SW480 (cell line): ENCODE data around the gene MUC7.
A peak's percentile ranks its signal among the peaks of the same experiment; 100 is the strongest.
"Not testable (repeated sequence)": the region's sequence is repeated elsewhere in the genome, so short reads cannot be mapped to it uniquely, and the experiment has no call there.

Experiments used
- DNase-seq: peaks from one replicate; pipeline ENCODE4 v3.0.0-alpha.2; 2016; ENCODE audit warnings: low spot score

The MUC7 gene

GRCh38 chr4:70471897-70472296 is at the start of gene MUC7:
Gene MUC7 (plus strand): TSS chr4:70472197. CDS start chr4:70474022, 1,825 bp downstream.
- no peak for DNase-seq

- no peak for DNase-seq
Observed at GRCh38 chr4:70425306-70425705, 46.7 kb upstream of the MUC7 start.

DNA sequence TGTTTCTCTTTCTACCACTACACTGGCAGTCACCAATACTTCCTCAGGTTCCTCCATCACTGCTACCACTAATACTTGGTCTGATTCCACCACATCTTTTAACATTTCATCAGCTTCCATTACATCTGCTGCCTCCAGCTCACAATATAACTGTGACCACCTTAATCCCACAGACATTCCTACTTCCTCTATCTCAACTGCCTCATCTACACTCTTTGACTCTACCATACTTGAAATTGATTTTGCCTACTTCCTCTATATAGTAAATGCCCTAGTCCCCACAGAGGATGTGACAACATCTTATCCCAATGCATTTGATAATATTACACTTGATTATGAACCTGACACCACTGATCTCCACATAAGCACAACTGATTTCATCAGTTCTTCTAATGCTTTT is 45.2 kb upstream of the MUC7 start:
- no peak for DNase-seq

- DNase-seq, result no peak
Observed at GRCh38 chr4:70437197-70437596, 34.8 kb upstream of the MUC7 start.

- no peak for DNase-seq
Observed at GRCh38 chr4:70442474-70442873, 29.5 kb upstream of the MUC7 start.

GRCh38 chr4:70443329-70443728 is 28.7 kb upstream of the MUC7 start:
- DNase-seq, result no peak

GRCh38 chr4:70449220-70449619 is 22.8 kb upstream of the MUC7 start:
- DNase-seq, result no peak

DNA sequence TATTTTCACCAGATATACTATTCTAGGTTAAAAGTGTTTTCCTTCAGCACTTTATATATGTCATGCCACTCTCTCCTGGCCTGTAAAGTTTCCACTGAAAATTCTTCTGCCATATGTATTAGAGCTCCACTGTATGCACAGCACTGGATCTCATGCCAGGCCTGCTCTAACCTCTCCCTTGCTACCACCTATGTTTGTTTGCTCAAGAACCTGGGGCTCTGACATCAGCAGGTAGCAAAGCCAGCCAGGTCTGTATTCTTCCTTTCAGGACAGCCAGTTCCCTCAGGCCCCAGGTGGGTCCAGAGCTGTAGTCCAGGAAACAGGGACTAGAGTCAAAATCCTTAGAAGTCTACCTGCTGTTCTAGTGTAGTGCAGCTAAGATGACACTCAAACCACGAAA is 19.1 kb upstream of the MUC7 start:
- DNase-seq, result no peak

- DNase-seq, result no peak
Observed at GRCh38 chr4:70463335-70463734, 8.7 kb upstream of the MUC7 start.

GRCh38 chr4:70473679-70474078 is 1.7 kb downstream of the MUC7 start:
- DNase-seq, result no peak

GRCh38 chr4:70488748-70489147 is 16.8 kb downstream of the MUC7 start:
- no peak for DNase-seq

- no peak for DNase-seq
Observed at GRCh38 chr4:70496231-70496630, 24.2 kb downstream of the MUC7 start.

DNA sequence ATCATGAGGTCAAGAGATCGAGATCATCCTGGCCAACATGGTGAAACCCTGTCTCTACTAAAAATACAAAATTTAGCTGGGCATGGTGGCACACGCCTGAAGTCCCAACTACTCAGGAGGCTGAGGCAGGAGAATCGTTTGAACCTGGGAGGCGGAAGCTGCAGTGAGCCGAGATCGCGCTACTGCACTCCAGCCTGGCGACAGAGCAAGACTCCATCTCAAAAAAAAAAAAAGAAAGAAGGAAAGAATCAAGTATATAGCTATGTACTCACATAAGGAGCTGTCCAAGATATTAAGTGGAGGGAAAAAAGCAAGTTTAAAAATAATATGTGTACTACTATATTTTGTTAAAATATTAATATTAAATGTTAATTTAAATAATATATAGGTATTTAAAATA is 29.8 kb downstream of the MUC7 start:
- not testable (repeated sequence) for DNase-seq

DNA sequence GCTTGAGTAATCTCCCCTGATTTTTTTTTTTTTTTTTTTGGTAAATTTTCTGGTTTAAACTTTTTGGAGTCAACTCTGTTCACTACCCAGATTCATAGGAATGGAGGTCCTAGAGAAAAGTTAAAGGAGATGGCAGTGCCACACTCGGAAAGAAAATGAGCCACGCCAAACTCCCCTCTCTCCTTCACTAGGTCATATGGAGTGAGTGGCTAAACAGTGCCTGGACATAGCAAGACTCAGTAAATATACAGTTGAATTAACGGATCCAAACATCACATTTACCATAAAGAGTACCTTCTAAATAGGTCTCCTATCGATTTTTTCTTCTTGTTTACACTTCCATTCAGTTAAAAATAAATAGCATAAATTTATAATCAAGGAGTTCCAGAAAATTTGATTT is 32.7 kb downstream of the MUC7 start:
- DNase-seq, result no peak

DNA sequence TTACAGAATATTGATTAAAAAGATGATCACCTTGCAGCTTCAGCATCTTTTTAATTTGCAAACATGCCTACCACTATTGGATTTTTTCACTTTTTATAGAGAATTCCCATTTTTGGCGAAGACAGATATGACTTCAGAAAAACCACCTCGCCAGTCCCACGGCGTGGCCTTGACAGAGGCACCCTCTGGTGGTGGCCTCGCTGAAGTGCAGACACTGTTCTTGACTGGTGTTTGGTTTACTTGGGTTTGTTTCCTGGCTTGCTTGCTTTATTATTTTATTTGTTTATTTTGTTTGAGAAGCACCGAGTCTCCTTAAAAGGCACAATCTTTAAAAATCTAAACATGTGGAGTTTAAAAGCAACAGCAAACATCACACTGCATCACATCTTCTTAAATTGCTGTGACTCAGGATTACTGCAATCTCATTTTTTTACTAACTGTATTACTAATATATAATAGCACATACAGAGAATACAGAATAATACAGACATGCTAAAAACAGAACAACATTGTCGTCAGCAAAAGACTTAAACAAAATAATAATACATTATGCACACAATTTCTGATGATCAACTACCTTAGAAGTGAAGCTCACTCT is 33.3 kb downstream of the MUC7 start:
- DNase-seq, result peak; percentile 12

- no peak for DNase-seq
Observed at GRCh38 chr4:70508801-70509200, 36.8 kb downstream of the MUC7 start.

- no peak for DNase-seq
Observed at GRCh38 chr4:70511365-70511764, 39.4 kb downstream of the MUC7 start.

GRCh38 chr4:70515367-70516250 is 43.6 kb downstream of the MUC7 start:
- no peak for DNase-seq

DNA sequence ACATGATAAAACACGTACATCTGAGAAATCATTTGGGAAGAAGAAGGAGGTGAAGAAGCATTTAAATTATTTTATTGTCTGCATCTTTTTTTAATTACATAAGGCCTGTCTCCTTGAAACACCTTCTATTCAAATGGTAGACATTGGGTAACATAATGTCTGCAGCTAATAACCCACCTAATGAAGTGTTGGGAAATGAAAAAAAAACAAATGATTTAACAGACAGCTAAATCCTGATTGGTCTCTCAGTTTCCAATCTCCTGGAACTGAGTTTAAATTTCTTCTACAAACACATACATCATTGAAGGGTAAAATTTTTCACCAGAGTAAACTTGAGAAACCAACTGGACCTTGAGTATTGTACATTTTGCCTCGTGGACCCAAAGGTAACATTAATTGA is 46.3 kb downstream of the MUC7 start, which contains the start of gene AMTN:
AMTN (plus strand) TSS at position 301 of the 400 bp plus-strand sequence. CDS start 209 bp downstream, outside the sequence.
- DNase-seq, result no peak

GRCh38 chr4:70518716-70519115 is 46.7 kb downstream of the MUC7 start:
- DNase-seq, result no peak

DNA sequence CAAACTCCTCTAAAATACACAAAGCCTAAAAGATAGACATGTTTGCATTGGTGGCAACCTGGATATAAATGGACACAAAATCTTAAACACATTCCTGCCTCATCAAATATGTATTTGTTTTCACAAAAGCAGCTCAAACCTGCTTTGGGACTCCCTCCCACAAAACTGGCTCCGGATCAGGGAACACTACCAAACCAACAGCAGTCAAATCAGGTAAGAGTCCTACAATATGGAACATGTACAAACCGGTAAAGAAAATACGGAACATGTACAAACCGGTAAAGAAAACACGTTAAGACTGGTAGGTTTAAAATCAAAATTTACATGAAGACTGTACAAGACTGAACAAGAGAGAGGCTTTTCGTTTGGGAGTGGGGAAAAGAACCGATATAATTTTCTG is 50.6 kb downstream of the MUC7 start:
- DNase-seq, result no peak

DNA sequence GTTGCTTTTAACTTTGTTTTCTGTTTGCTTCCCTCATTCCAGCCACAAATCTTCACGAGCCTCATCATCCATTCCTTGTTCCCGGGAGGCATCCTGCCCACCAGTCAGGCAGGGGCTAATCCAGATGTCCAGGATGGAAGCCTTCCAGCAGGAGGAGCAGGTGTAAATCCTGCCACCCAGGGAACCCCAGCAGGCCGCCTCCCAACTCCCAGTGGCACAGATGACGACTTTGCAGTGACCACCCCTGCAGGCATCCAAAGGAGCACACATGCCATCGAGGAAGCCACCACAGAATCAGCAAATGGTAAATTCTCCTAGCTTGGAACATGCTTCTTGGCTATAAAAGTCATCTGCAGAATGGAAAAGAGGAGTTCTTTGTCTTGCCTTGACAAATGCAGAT is 59.0 kb downstream of the MUC7 start:
- no peak for DNase-seq

DNA sequence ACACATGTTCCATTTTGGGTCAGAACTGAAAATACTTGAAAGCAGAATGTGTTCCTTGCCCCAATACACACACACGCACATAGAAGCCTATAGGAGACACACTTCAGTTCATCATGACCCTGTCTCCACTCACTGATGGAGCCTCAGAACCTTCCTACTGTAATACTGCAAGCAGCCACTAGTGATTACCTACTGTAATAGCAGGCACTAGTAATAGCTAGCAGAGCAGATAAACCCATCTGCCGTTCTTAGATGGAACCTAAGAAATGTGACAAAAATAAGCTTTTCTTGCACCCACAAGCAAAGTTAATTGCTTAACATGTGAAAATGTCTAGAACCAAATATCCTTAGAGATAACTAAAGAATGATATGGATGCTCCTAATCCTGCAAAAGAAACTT is 60.0 kb downstream of the MUC7 start:
- DNase-seq, result peak; percentile 8
